Stimulated activated CD4-positive, alpha-beta T cell treated with anti-CD3 and anti-CD28 coated beads, Interleukin-1b, Interleukin-23, amount 100 ng/mL, for 4 hours (primary cell): ENCODE results near the gene PLCB3.

Experiments
- DNase-seq, 2 donors: peaks; one replicate each; pipeline ENCODE4 v3.0.0-alpha.2; 2020; ENCODE audit warnings: low read depth in 2 of 2

PLCB3 gene

DNA sequence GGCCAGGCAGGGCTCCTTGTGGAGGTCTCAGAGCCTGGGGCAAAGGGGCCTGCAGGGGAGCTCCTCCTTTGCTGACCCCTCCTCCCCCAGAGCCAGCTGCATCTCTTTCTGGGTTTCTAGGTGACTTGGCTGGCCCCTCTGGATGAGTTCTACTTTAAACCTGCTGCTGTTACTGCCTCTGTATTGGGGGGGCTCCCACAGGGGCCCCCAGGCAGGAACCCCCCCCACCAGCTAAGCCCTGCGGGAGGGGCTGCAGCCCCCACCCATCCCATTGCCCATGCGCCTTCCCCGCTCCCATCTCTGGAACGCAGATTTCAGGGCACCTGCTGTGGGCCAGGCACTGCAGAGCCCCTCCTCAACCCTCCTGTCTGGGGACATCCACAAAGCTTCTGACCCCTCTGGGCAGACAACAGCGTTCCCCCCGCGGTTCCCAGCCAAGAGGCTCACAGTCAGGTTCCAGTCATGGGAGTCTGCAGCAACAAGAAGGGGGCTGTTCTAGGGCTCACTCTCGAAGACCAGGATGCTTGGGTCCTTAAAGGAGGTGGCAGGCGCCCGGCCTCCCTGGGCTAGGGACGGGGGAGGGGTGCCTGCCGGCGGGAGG lies 815 bp upstream of the PLCB3 start:
- no peak for DNase-seq

DNA sequence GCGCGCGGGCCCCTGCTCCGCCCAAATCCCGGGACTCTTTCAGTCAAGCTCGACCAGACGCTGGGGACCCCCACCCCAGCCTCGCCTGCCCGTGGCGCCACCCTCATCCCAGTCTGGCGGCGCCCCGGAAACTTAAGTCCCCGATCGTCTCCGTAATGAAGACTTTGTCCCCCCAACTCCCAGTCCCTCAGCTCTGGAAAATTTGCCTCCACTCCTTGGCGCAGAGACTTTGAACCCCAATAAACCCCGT lies 348 bp downstream of the PLCB3 start:
- DNase-seq: no peak

DNA sequence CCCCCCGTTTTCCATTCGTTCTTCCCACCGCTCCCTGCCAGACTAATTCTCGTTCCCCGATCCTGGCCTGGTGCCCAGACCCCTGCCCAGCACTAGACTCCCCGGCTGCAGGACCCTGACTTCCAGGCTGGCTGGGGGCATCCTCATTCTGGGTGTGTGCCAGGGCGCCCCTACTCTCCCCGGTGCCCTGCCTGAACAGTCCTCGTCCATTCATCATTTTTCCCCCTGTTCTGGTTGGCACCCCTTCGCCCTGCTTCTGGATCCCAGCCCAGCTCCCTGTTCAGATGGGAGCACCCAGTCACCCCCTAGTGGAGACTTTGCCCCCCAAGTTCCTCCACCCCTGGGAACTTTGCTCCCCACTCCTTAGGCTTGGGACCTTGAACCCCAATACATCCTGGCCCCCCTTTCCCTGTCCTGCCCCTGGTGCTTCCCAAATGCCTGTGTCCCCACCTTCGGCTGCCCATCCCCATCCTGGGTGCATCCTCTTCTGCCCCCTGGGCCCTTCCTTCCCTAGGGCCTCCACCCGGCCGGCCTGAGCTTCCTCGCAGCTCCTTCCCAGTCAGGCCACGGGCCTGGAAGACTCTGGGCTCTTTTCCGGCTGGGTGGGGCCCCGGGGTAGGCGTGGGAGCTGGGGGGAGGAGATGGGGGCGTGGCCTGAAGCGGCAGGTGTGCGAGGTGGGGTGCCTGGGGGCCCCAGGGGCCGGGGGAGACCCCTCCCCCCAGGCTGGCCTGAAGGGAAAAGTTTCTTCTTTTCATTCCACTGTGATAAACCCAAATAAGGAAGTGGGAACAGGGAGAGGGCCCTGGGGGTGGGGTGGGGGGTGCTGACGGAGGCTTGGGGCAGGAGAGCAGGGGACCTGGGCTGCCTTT lies 908 bp downstream of the PLCB3 start:
- DNase-seq: no peak

DNA sequence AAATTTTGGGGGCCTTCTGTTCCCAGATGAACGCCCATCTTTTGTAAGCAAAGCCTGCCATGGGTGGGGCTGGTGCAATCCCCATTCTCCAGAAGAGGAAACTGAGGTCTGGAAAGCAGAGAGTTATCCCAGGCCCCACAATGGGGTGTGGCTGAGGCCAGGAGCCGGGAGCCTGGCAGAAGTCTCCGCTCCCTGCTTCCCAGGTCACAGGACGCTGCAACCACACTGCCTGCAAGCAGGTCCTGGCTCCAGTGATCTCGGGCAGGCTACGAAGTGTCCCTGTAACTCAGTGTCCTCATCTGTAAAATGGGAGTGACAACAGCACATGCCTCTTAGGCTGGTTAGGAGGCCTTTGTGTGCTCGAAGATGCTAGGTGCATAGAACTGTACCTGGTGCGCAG lies 1.7 kb downstream of the PLCB3 start:
- no peak for DNase-seq

DNA sequence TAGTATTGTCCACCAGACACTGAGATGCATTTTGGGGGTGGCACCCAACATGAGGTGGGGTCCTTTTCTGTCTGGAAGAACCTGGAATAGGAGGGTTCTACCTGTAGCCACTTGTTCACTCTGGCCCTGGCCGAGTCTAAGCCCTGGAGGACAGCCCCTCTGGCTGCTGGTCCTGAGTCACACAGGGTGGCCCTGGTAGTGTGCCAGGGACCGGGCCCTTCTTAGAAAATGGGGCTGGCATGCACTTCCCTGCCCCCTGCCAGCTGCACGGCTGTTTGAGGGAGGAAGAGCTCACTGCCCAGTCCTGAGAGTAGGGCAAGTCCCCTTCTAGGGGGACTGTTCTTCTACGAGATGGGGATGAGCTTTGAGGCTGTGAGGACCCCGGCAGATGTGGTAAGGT lies 2.2 kb downstream of the PLCB3 start:
- no peak for DNase-seq

DNA sequence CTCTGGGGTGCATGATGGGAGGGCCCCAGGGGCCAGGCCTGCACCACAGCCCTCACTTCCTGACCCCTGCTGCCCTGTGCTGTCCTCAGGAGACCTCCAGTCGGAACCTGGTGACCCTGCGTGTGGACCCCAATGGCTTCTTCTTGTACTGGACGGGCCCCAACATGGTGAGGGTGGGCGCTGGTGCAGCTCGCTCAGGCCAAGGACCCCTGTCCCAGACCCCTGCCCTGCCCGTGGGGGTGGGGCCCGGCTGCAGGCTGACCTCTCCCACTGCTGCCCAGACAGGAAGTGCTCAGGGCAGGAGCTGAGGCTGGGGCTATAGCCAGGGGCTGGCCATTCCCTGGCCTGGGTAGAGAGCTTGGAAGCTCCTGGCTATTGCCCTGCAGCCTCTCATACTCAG lies 3.0 kb downstream of the PLCB3 start:
- DNase-seq: no peak

DNA sequence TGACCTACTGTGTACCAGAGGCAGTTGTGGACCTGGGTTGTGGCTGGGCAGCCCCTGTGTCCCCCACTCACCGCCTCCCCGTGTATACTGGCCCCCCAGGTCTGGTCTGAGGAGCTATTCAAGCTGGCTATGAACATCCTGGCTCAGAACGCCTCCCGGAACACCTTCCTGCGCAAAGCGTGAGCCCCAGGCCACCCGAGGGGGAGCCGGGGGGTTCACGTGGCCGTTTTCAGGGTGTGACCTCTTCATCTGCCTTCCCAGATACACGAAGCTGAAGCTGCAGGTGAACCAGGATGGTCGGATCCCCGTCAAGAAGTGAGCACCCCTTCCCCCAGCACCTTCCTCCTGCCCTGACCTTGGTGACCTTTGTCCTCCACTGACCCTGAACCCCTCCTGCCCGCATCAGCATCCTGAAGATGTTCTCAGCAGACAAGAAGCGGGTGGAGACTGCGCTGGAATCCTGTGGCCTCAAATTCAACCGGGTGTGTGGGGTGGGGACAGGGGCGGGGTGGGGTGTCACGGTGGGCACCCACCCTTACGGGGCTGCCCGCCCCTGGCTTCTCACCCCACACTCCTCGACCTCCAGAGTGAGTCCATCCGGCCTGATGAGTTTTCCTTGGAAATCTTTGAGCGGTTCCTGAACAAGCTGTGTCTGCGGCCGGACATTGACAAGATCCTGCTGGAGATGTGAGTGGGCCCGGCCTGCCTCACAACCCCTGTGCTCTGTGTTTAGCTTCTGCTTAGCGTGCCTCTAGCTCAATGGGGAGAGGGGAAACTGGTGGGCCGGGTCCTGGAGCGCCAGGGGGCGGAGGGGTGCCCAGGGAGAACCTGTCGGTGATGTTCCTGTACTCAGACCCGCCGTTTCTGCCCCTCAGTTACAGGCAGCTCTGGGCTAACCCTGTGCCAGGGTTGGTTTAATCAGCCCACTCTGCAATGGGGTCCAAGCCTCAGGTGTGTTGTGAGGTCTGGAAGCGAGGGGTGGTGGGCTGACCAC lies 4.1 kb downstream of the PLCB3 start:
- DNase-seq: no peak

DNA sequence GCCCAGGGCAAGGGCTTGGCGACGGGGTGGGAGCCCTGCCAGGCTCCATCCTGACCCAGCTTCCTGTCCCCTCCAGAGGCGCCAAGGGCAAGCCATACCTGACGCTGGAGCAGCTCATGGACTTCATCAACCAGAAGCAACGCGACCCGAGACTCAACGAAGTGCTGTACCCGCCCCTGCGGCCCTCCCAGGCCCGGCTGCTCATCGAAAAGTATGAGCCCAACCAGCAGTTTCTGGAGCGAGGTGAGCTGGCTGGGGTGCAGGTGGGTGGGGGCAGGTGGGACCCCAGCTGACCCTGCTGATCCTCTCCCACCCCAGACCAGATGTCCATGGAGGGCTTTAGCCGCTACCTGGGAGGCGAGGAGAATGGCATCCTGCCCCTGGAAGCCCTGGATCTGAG lies 5.0 kb downstream of the PLCB3 start:
- no peak for DNase-seq

DNA sequence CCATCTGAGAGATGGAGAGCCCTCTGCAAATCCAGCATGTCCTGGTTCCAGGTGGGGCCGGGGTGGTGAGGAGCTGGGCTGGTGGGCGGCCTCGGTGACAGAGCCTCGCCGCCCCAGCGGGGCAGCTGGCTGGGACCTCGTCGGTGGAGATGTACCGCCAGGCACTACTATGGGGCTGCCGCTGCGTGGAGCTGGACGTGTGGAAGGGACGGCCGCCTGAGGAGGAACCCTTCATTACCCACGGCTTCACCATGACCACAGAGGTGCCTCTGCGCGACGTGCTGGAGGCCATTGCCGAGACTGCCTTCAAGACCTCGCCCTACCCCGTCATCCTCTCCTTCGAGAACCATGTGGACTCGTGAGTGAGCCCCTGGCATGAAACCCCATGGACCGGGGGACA lies 7.0 kb downstream of the PLCB3 start:
- no peak for DNase-seq

DNA sequence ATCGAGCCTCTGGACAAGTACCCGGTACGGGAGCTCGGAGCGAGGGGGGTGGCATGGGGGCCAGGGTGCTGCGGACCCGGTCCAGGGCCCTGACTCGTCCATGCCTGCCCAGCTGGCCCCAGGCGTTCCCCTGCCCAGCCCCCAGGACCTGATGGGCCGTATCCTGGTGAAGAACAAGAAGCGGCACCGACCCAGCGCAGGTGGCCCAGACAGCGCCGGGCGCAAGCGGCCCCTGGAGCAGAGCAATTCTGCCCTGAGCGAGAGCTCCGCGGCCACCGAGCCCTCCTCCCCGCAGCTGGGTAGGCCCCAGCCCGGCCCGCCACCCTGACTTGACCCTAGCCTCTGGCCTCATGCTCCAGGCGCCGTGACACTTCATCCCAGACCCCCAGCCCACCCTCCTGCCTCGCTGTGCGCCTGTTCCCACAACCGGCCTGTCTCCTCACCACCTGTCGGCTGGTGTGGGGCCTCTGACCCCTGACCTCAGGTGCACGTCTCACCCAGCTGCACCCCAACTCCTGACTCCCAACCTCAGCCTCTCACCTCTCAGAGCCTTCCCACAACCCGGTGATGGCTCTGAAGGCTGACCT lies 7.7 kb downstream of the PLCB3 start:
- DNase-seq: no peak

DNA sequence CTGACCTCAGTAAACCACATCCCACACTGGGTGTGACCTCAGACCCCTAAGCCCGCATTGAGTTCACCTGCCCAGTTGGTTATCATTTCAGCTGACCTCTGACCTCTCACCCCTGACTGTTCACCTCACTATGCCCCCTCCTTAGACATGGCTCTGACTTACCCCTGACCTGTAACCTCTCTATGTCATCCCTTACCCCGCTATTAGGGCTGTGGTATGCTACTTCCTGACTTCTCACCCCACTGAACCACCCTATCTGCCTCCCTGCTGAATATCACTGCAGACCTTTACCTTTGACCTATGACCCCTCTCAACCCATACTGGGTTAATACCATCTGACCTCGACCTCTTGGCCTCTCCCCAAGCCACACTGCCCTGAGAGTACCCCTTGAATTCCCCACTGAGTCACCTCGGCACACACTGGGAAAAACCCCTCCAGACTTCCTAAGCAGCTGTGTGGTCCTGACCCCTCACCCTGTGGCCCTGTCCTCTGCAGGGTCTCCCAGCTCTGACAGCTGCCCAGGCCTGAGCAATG lies 8.3 kb downstream of the PLCB3 start:
- DNase-seq: no peak

DNA sequence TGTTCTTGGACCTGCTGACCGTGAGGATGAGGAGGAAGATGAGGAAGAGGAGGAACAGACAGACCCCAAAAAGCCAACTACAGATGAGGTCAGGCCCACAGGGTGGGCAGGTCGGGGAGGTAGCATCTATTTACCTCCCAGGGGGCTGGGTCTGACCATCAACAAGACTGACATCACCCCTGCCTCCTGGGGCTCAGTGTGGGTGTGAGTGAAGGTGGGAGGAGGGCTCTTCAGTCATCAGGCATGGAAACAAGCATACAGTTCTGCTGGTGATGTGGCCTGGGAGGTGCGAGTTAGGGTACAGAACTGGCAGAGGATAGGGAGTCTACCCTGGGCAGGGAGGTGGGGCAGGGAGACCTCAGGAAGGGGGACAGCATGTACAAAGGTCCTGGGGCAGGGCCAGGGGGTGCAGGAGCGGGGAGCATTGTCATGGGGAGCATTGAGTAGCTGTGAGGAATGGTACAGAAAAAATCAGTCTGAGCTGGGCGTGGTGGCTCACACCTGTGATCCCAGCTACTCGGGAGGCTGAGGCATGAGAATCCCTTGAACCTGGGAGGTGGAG lies 8.9 kb downstream of the PLCB3 start:
- DNase-seq: no peak

DNA sequence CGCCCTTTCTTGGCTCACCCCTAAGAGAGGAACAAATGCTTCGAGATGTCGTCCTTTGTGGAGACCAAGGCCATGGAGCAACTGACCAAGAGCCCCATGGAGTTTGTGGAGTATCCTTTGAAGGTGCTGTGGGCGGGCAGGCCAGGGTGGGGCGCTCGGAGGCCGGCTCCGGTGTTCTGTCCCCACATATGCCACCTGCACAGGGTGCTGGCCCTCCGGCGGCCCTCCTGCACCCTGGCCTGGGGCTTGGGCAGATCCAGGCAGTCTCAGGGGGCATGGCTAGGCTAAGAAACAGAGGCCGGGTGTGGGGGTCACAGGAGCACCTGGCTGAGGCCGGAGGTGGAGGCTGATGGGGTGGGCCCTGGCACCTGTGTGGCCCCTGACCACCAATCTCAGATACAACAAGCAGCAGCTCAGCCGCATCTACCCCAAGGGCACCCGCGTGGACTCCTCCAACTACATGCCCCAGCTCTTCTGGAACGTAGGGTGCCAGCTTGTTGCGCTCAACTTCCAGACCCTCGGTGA lies 10.3 kb downstream of the PLCB3 start:
- DNase-seq: no peak

DNA sequence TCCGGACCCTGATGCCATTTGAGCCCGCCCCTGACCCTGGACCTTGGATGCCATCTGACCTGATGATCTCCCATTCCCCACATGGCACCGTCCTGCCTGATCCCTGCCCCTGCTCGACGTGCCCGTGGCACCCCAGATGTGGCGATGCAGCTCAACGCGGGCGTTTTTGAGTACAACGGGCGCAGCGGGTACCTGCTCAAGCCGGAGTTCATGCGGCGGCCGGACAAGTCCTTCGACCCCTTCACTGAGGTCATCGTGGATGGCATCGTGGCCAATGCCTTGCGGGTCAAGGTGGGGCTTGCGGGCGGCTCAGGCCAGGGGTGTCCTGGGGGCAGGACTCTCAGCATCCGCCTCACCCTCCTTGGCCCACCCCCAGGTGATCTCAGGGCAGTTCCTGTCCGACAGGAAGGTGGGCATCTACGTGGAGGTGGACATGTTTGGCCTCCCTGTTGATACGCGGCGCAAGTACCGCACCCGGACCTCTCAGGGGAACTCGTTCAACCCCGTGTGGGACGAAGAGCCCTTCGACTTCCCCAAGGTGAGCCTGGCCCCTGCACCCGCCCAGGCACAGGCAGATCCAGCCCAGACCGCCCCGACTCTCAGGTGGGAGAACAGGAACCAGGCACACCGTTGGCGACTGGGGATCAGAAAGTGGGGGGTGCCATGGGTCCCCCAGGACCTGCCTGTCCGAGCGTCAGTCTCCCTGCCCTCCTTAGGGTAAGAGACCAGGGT lies 11.1 kb downstream of the PLCB3 start:
- no peak for DNase-seq

DNA sequence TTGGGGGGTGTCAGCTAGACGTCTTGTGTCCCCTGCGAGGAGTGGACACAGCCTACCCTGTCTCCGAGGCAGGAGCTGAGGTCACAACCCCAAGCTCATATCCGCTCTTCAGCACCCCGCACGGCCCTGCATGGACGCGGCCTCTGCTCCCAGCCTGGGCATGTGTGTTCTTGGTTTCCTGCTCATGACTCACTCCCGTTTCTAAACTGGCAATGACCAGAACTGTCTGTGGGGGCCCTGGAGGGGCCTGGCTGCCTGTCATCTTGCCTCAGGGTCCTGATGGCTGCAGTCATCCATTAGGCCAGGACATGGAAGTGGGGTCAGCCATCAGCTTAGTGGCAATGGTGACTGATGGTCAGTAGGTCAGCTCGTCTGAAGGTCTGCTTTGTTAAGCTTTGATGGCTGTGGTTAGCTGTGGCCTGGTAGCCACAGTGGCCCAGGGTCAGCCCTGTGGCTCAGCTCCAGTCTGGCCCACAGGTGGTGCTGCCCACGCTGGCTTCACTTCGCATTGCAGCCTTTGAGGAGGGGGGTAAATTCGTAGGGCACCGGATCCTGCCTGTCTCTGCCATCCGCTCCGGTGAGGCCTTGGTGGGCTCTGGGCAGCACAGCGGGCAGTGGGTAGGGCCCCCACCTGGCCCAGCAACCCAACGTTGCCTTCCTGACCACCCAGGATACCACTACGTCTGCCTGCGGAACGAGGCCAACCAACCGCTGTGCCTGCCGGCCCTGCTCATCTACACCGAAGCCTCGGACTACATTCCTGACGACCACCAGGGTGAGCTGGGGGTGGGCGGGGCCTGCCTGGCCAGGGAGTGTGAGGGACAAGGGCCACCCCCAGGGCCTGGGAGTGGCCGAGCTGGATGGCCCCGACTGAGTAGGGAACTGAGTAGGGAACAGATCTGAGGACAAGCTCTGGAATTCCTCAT lies 12.0 kb downstream of the PLCB3 start:
- DNase-seq: no peak

DNA sequence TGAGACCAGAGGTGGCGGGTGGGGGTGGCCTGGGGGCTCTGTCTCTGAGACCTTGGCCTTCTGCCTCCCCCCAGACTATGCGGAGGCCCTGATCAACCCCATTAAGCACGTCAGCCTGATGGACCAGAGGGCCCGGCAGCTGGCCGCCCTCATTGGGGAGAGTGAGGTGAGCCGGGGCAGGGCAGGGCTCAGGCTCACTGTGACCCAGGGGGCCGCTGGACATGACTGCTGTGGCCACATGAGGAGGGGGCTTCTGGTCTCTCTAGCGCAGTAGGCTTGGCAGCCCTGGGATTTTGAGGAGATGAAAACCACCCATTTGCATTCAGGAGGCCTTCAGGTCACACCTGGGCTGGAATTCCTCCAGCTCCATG lies 12.6 kb downstream of the PLCB3 start:
- no peak for DNase-seq

DNA sequence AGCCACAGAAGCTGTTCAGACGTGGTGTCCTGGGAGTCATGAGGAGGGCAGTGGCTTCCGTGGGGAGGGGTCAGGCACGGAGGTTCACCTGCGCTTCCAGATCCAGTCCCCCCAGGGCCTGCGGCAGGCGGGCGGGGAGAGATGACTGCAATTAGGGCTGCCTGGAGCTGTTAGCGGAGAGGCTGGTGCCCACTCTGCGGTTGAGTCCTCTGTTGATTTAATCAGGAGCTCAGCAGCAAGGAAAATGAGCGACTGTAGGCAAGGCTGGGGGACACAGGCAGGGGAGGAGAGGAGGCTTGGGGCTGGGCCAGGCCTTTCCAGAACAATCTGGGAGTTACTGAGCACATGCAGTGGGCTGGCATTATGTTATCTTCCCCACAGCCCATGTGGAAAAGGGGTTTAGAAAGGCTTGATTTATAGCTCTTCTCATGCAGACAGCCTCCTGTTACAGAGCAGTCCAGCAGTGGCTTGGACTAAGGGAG lies 13.1 kb downstream of the PLCB3 start:
- DNase-seq: no peak

DNA sequence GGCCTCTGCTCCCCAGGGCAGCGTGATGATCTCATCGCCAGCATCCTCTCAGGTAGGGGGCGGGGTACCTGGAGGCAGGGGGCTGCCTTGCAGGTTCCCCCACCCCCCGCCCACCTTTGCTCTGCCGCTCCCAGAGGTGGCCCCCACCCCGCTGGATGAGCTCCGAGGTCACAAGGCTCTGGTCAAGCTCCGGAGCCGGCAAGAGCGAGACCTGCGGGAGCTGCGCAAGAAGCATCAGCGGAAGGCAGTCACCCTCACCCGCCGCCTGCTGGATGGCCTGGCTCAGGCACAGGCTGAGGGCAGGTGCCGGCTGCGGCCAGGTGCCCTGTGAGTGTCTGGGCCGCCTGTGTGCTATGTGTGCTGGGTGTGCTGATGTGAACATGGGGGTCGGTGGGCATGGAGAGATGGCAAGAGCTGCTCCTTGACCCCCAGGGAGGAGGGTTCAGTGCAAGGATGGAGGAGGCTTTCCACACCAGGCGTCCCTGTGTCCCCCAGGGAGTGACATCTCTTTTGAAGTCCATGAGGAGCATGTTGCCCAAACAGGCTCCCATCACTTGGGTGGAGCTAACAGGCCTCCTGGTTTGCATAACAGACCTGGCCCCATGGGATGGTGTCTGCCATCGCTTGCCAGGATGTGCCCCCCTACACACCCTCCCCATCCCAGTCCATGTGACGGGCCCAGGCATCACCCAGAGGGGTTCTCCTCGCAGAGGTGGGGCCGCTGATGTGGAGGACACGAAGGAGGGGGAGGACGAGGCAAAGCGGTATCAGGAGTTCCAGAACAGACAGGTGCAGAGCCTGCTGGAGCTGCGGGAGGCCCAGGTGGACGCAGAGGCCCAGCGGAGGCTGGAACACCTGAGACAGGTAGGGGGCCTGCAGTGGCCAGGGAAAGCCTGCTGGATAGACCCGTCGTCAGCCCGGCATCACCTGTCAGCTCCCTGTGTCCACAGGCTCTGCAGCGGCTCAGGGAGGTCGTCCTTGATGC lies 14.1 kb downstream of the PLCB3 start:
- no peak for DNase-seq
